ENCODE results near the gene NPY2R. TPM values are rescaled to one million over a fixed set of nuclear protein-coding genes. Genes with fewer than 3 reads are reported as not detected.

NPY2R gene
- total RNA-seq, 6 donors from 2014 or later: not detected

GRCh38 chr4:155197757-155198156, 10.7 kb upstream of the NPY2R start:
- Histone ChIP-seq H3K4me3 (no peak overlapping the region), H3K4me1 (no peaks in the 10 kb centered on the region), H3K27ac (no peak overlapping the region), H3K9me3 (no peaks in the 10 kb centered on the region), H3K36me3 (no peaks in the 10 kb centered on the region), H3K27me3 (no peaks in the 10 kb centered on the region)
- no peak for ATAC-seq (ENCODE audit: low FRiP score in 2 of 2)
- DNase-seq: no peak
- WGBS, 2 donors: 85% methylated on average over 2 of the region's 2 CpGs
- TF ChIP-seq EP300 (IDR thresholded peaks at IDR 0.05) (no peak), POLR2A (IDR thresholded peaks at IDR 0.05) (no peak), CTCF (IDR thresholded peaks at IDR 0.05) (no peak)

GRCh38 chr4:155207534-155208257, 740 bp upstream of the NPY2R start:
- WGBS, 2 donors: 6 to 7% methylated on average over 22 to 26 of the region's 26 CpGs
- ATAC-seq (ENCODE audit: low FRiP score in 2 of 2): peak; percentile 12 to 35

DNA sequence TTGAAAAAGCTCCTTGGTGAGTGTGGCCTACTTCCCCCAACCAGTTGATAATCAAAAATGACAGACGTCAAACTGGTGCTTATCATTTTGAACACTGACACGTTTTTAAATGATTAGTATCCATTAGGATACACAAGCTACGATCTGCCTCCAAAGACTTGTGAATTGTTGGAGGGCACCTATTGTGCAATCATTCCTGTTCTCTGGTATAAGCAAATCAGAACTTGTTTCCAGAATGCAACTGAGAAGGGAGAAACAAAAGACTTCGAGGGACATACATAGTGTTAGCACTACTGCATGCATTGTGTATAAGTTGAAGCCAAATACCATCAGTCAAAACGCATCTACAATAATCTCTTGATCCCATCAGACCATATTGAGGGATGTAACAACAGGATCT, 11.6 kb downstream of the NPY2R start:
- TF ChIP-seq POLR2A (IDR thresholded peaks at IDR 0.05) (no peak), POLR2AphosphoS5 (IDR thresholded peaks at IDR 0.05) (no peak), EP300 (IDR thresholded peaks at IDR 0.05) (no peak), CTCF (IDR thresholded peaks at IDR 0.05) (no peak)

More at GRCh38 chr4:155207534-155208257, 740 bp upstream of the NPY2R start:
- TF ChIP-seq POLR2AphosphoS5 (IDR thresholded peaks at IDR 0.05) (no peak), EP300 (IDR thresholded peaks at IDR 0.05) (no peak), POLR2A (IDR thresholded peaks at IDR 0.05) (no peak), CTCF (IDR thresholded peaks at IDR 0.05) (no peak)
- Histone ChIP-seq H3K4me1 (peaks cover 8 to 13% (median 10%) of the 10 kb centered on the region in 4 donors), H3K27me3 (peaks cover 0 to 12% (median 5%) of the 10 kb centered on the region in 4 donors), H3K9me3 (no peaks in the 10 kb centered on the region), H3K27ac (no peak overlapping the region), H3K4me3 (peak overlapping the region in 3 of 4 donors; percentile 10 to 32 (median 28)), H3K36me3 (no peaks in the 10 kb centered on the region)
- peak in 1 of 2 donors; percentile 48 for DNase-seq

GRCh38 chr4:155227131-155227530, 18.7 kb downstream of the NPY2R start:
- TF ChIP-seq POLR2A (IDR thresholded peaks at IDR 0.05): no peak
- no peak for TF ChIP-seq EP300 (IDR thresholded peaks at IDR 0.05)
- H3K27me3 ChIP-seq: no peaks in the 10 kb centered on the region
- DNase-seq (no peak), ATAC-seq (ENCODE audit: low FRiP score in 2 of 2) (no peak)
- no peak overlapping the region for H3K27ac ChIP-seq
- H3K4me3 ChIP-seq: no peak overlapping the region
- H3K9me3 ChIP-seq: no peaks in the 10 kb centered on the region
- H3K4me1 ChIP-seq: no peaks in the 10 kb centered on the region
- no peaks in the 10 kb centered on the region for H3K36me3 ChIP-seq
- 18 to 40% methylated on average over 2 of the region's 2 CpGs for WGBS, 2 donors

More for the DNA sequence above, 11.6 kb downstream of the NPY2R start:
- no peak overlapping the region for H3K4me3 ChIP-seq
- H3K9me3 ChIP-seq: no peaks in the 10 kb centered on the region
- no peak for ATAC-seq (ENCODE audit: low FRiP score in 2 of 2)
- H3K27ac ChIP-seq: no peak overlapping the region
- H3K4me1 ChIP-seq: no peaks in the 10 kb centered on the region
- no peak for DNase-seq
- 64 to 67% methylated on average over 5 of the region's 5 CpGs for WGBS, 2 donors
- no peaks in the 10 kb centered on the region for H3K36me3 ChIP-seq
- no peaks in the 10 kb centered on the region for H3K27me3 ChIP-seq

DNA sequence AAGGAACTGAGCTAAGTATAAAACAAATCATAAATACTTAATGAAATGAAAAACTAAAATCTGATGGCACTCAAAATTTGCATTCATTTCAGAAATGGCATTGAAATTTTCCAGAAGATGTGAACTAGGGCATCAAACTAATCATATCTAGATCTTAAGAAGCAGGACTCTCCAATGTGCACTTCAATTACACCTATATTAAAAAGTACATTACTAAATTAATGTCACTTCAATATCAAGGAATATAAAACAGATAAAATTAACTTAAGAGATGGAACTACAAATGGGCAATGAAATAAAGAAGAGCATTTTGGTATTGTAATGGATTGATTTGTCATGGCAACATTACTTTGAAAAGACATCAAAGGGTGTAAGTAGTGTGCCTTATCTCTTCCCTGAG, 20.3 kb downstream of the NPY2R start:
- TF ChIP-seq POLR2AphosphoS5 (IDR thresholded peaks at IDR 0.05) (no peak), CTCF (IDR thresholded peaks at IDR 0.05) (no peak), EP300 (IDR thresholded peaks at IDR 0.05) (no peak), POLR2A (IDR thresholded peaks at IDR 0.05) (no peak)
- no peak overlapping the region for H3K27ac ChIP-seq
- no peaks in the 10 kb centered on the region for H3K36me3 ChIP-seq
- no peak overlapping the region for H3K4me3 ChIP-seq
- H3K27me3 ChIP-seq: no peaks in the 10 kb centered on the region
- no peak for ATAC-seq (ENCODE audit: low FRiP score in 2 of 2)
- no peaks in the 10 kb centered on the region for H3K4me1 ChIP-seq
- no peak for DNase-seq
- no peaks in the 10 kb centered on the region for H3K9me3 ChIP-seq
